Muscle of leg (tissue), 11 donors: Measurements from ENCODE around the gene CASS4. TPM values are rescaled to one million over a fixed set of nuclear protein-coding genes. Genes with fewer than 3 reads are reported as not detected.

Source experiments
- DNase-seq: peaks from one replicate; pipeline ENCODE4 v3.0.0; 2013
- H3K27ac ChIP-seq: one replicate; pipeline ENCODE4 v1.5.1; 2013; ENCODE audit warnings: mild to moderate bottlenecking, low read length, control low read depth
- H3K27me3 ChIP-seq: one replicate; pipeline ENCODE4 v1.6.1; 2013; ENCODE audit warnings: low read length; ENCODE audit not compliant: control insufficient read depth, insufficient read depth
- H3K36me3 ChIP-seq: one replicate; pipeline ENCODE4 v1.6.1; 2013; ENCODE audit warnings: low read length; ENCODE audit not compliant: control insufficient read depth, insufficient read depth
- H3K4me1 ChIP-seq: one replicate; pipeline ENCODE4 v1.6.1; 2013; ENCODE audit warnings: low read length; ENCODE audit not compliant: control insufficient read depth, insufficient read depth
- H3K4me3 ChIP-seq: one replicate; pipeline ENCODE4 v1.5.1; 2013; ENCODE audit warnings: low read length, control low read depth
- H3K9me3 ChIP-seq: replicated peaks from 2 replicates; pipeline ENCODE4 v1.6.1; 2013; ENCODE audit warnings: low read depth, low read length; ENCODE audit not compliant: control insufficient read depth
- WGBS: methylation state at CpG from one replicate; pipeline ENCODE4 v1.1.5; 2013; ENCODE audit warnings: missing lambda C conversion rate; ENCODE audit not compliant: insufficient coverage; 5-methylcytosine and 5-hydroxymethylcytosine counted together
- polyA plus RNA-seq, 8 donors: library from polyadenylated mRNA; unstranded; fragments of 120-200 nt; gene quantifications; one replicate each; pipeline versions ENCODE4 v1.2.1 to v1.2.3, GENCODE V29; 2013; ENCODE audit warnings: inconsistent platforms in 1 of 8, low replicate concordance in 1 of 8; ENCODE audit not compliant: insufficient read length in 8 of 8, insufficient read depth in 1 of 8
- total RNA-seq: library from RNA; stranded (reverse); fragments of 120-200 nt; gene quantifications from one replicate; pipeline ENCODE4 v1.2.4, GENCODE V29; 2013

Gene CASS4
- total and polyA plus RNA-seq, 9 donors = 4.8 to 8.1 (median 6.4) TPM

- Histone ChIP-seq H3K4me1 (peaks cover 10% of the 10 kb centered on the region), H3K4me3 (no peak overlapping the region), H3K27ac (no peak overlapping the region), H3K9me3 (no peaks in the 10 kb centered on the region), H3K27me3 (no peaks in the 10 kb centered on the region), H3K36me3 (no peaks in the 10 kb centered on the region)
- peak; percentile 32 for DNase-seq
- 86% methylated on average over 4 of the region's 9 CpGs for whole genome bisulfite sequencing
Measured at GRCh38 chr20:56422076-56422823, 10.2 kb downstream of the CASS4 start.

- no CpG with 5 or more reads among the region's 4 CpGs for WGBS
- peak overlapping the region; percentile 8 for H3K27ac ChIP-seq
- H3K27me3 ChIP-seq = no peaks in the 10 kb centered on the region
- no peaks in the 10 kb centered on the region for H3K36me3 ChIP-seq
- DNase-seq = peak; percentile 35
- peaks cover 10% of the 10 kb centered on the region for H3K4me1 ChIP-seq
- no peaks in the 10 kb centered on the region for H3K9me3 ChIP-seq
- H3K4me3 ChIP-seq = no peak overlapping the region
Measured at GRCh38 chr20:56422824-56423189, 10.7 kb downstream of the CASS4 start.

- H3K9me3 ChIP-seq = no peaks in the 10 kb centered on the region
- peaks cover 11% of the 10 kb centered on the region for H3K4me1 ChIP-seq
- H3K4me3 ChIP-seq = no peak overlapping the region
- no peaks in the 10 kb centered on the region for H3K27me3 ChIP-seq
- no peaks in the 10 kb centered on the region for H3K36me3 ChIP-seq
- WGBS = no CpG with 5 or more reads among the region's 1 CpG
- H3K27ac ChIP-seq = no peak overlapping the region
- DNase-seq = no peak
Measured at GRCh38 chr20:56423211-56423610, 11.2 kb downstream of the CASS4 start.

- Histone ChIP-seq H3K9me3 (no peaks in the 10 kb centered on the region), H3K36me3 (no peaks in the 10 kb centered on the region), H3K4me1 (peaks cover 18% of the 10 kb centered on the region), H3K27ac (no peak overlapping the region), H3K27me3 (no peaks in the 10 kb centered on the region), H3K4me3 (no peak overlapping the region)
- WGBS = no CpG with 5 or more reads among the region's 1 CpG
- DNase-seq = no peak
Measured at GRCh38 chr20:56423886-56424285, 11.8 kb downstream of the CASS4 start.

- 100% methylated on average over 1 of the region's 1 CpG for WGBS
- no peak overlapping the region for H3K4me3 ChIP-seq
- H3K9me3 ChIP-seq = no peaks in the 10 kb centered on the region
- no peaks in the 10 kb centered on the region for H3K27me3 ChIP-seq
- peaks cover 25% of the 10 kb centered on the region for H3K4me1 ChIP-seq
- no peak for DNase-seq
- peak overlapping the region; percentile 3 for H3K27ac ChIP-seq
- no peaks in the 10 kb centered on the region for H3K36me3 ChIP-seq
Measured at GRCh38 chr20:56424931-56425330, 12.9 kb downstream of the CASS4 start.

- no peaks in the 10 kb centered on the region for H3K36me3 ChIP-seq
- 70% methylated on average over 4 of the region's 9 CpGs for WGBS
- H3K27ac ChIP-seq = no peak overlapping the region
- H3K4me1 ChIP-seq = peaks cover 28% of the 10 kb centered on the region
- DNase-seq = no peak
- H3K9me3 ChIP-seq = no peaks in the 10 kb centered on the region
- no peak overlapping the region for H3K4me3 ChIP-seq
- no peaks in the 10 kb centered on the region for H3K27me3 ChIP-seq
Measured at GRCh38 chr20:56426026-56426425, 14.0 kb downstream of the CASS4 start.

- Histone ChIP-seq H3K27me3 (no peaks in the 10 kb centered on the region), H3K27ac (no peak overlapping the region), H3K36me3 (no peaks in the 10 kb centered on the region), H3K4me3 (no peak overlapping the region), H3K4me1 (peaks cover 26% of the 10 kb centered on the region), H3K9me3 (no peaks in the 10 kb centered on the region)
- no peak for DNase-seq
Measured at GRCh38 chr20:56426926-56427325, 14.9 kb downstream of the CASS4 start.

- Histone ChIP-seq H3K4me3 (no peak overlapping the region), H3K4me1 (peaks cover 20% of the 10 kb centered on the region), H3K27me3 (no peaks in the 10 kb centered on the region), H3K36me3 (no peaks in the 10 kb centered on the region), H3K27ac (peak overlapping the region; percentile 29), H3K9me3 (no peaks in the 10 kb centered on the region)
- WGBS = no CpG with 5 or more reads among the region's 4 CpGs
- no peak for DNase-seq
Measured at GRCh38 chr20:56427797-56428196, 15.7 kb downstream of the CASS4 start.

- DNase-seq = no peak
- H3K27me3 ChIP-seq = no peaks in the 10 kb centered on the region
- H3K9me3 ChIP-seq = no peaks in the 10 kb centered on the region
- H3K4me3 ChIP-seq = no peak overlapping the region
- 76% methylated on average over 4 of the region's 5 CpGs for WGBS
- H3K36me3 ChIP-seq = no peaks in the 10 kb centered on the region
- peaks cover 23% of the 10 kb centered on the region for H3K4me1 ChIP-seq
- H3K27ac ChIP-seq = no peak overlapping the region
Measured at GRCh38 chr20:56428410-56428809, 16.4 kb downstream of the CASS4 start.

- no peak for DNase-seq
- Histone ChIP-seq H3K4me1 (peaks cover 28% of the 10 kb centered on the region), H3K27me3 (no peaks in the 10 kb centered on the region), H3K4me3 (no peak overlapping the region), H3K36me3 (no peaks in the 10 kb centered on the region), H3K9me3 (no peaks in the 10 kb centered on the region), H3K27ac (no peak overlapping the region)
- WGBS = 85% methylated on average over 7 of the region's 8 CpGs
Measured at GRCh38 chr20:56428881-56429280, 16.8 kb downstream of the CASS4 start.

- DNase-seq = no peak
- no peak overlapping the region for H3K4me3 ChIP-seq
- H3K27me3 ChIP-seq = no peaks in the 10 kb centered on the region
- H3K9me3 ChIP-seq = no peaks in the 10 kb centered on the region
- no peak overlapping the region for H3K27ac ChIP-seq
- no peaks in the 10 kb centered on the region for H3K36me3 ChIP-seq
- H3K4me1 ChIP-seq = peaks cover 28% of the 10 kb centered on the region
- WGBS = 64% methylated on average over 6 of the region's 6 CpGs
Measured at GRCh38 chr20:56429502-56429901, 17.4 kb downstream of the CASS4 start.
